GM13976 (cell line): ENCODE results near the gene TOP1.

Experiments
- DNase-seq: peaks from one replicate; pipeline ENCODE4 v3.0.0; 2012; ENCODE audit warnings: low spot score
- in situ Hi-C: fragments of 300-500 bp; cut with MboI; formaldehyde crosslinking; loops from one replicate; pipeline ENCODE4 v1.12.0; 2022; ENCODE audit warnings: low sequenced_read_pairs, mixed read lengths, inconsistent platforms; ENCODE audit not compliant: unreplicated experiment
- TF ChIP-seq, protein P1 (sequence below): IDR thresholded peaks from 2 replicates; pipeline ENCODE4 v1.5.1; 2012; ENCODE audit warnings: borderline replicate concordance, mild to moderate bottlenecking; ENCODE audit not compliant: insufficient read depth; ENCODE audit errors: extremely low read depth, missing control alignments, control extremely low read depth

The TOP1 gene

GRCh38 chr20:41028359-41029149, at the start of gene TOP1:
TOP1 (plus strand) TSS chr20:41028822; CDS start chr20:41029068, 246 bp downstream.
- in situ Hi-C loops: no loop called here
- DNase-seq: peak; percentile 100
- TF ChIP-seq, protein P1, sequence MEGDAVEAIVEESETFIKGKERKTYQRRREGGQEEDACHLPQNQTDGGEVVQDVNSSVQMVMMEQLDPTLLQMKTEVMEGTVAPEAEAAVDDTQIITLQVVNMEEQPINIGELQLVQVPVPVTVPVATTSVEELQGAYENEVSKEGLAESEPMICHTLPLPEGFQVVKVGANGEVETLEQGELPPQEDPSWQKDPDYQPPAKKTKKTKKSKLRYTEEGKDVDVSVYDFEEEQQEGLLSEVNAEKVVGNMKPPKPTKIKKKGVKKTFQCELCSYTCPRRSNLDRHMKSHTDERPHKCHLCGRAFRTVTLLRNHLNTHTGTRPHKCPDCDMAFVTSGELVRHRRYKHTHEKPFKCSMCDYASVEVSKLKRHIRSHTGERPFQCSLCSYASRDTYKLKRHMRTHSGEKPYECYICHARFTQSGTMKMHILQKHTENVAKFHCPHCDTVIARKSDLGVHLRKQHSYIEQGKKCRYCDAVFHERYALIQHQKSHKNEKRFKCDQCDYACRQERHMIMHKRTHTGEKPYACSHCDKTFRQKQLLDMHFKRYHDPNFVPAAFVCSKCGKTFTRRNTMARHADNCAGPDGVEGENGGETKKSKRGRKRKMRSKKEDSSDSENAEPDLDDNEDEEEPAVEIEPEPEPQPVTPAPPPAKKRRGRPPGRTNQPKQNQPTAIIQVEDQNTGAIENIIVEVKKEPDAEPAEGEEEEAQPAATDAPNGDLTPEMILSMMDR: no peak

- TF ChIP-seq, protein P1: no peak
- DNase-seq: no peak
- in situ Hi-C loops: loop anchor here (10.0 kb wide), 3 partner anchors 86 to 366 kb away; partner anchors contain the start of gene LPIN3
Observed at GRCh38 chr20:40979247-40979646, 49.4 kb upstream of the TOP1 start.

DNA sequence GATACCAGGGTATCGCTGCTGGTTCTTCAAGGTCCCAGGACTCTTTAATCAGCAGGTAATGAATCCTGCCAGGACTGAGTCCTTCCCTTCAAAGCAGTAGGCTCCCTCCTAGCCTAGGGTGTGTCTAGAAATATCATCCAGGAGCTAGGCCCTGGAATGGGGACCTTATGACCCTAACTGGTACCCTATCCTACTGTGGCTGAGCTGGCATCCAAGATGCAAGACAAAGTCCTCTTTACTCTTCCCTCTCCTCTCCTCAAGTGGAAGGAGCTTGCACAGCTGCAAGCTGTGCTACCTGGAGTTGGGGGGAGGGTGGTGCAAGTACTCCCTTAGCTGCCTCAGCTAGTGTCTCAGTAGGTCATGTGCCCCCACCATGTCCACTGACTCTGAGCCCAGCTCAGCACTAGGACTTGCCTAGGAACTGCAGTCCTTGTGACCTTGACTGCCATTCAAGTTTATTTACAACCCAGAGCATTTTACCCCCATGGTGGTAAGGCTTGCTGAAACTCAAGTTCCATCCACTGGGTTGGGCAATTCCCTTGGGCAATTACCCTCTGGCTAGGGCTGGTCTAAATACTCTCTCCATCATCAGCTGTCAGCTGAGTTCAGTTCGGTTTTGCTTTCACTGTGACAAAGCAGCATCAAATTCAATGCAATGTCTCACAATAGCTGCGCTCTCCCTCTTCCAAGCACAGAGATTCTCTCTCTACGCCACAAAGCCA, 48.4 kb upstream of the TOP1 start:
- DNase-seq: peak; percentile 10
- TF ChIP-seq, protein P1: no peak
- in situ Hi-C loops: no loop called here

- TF ChIP-seq, protein P1: no peak
- DNase-seq: no peak
- in situ Hi-C loops: no loop called here
Observed at GRCh38 chr20:40980828-40981310, 47.8 kb upstream of the TOP1 start.

GRCh38 chr20:40982415-40983145, 46.0 kb upstream of the TOP1 start:
- TF ChIP-seq, protein P1: no peak
- in situ Hi-C loops: no loop called here
- DNase-seq: peak; percentile 13

- TF ChIP-seq, protein P1: no peak
- no peak for DNase-seq
- in situ Hi-C loops: no loop called here
Observed at GRCh38 chr20:40983898-40984297, 44.7 kb upstream of the TOP1 start.
